Left forelimb (tissue), 1 donor: Measurements from ENCODE around the gene ASB5.

Experiments used
- DNase-seq: peaks from one replicate; pipeline ENCODE4 v3.0.0-alpha.2; 2018; ENCODE audit warnings: low spot score

Gene ASB5

DNA sequence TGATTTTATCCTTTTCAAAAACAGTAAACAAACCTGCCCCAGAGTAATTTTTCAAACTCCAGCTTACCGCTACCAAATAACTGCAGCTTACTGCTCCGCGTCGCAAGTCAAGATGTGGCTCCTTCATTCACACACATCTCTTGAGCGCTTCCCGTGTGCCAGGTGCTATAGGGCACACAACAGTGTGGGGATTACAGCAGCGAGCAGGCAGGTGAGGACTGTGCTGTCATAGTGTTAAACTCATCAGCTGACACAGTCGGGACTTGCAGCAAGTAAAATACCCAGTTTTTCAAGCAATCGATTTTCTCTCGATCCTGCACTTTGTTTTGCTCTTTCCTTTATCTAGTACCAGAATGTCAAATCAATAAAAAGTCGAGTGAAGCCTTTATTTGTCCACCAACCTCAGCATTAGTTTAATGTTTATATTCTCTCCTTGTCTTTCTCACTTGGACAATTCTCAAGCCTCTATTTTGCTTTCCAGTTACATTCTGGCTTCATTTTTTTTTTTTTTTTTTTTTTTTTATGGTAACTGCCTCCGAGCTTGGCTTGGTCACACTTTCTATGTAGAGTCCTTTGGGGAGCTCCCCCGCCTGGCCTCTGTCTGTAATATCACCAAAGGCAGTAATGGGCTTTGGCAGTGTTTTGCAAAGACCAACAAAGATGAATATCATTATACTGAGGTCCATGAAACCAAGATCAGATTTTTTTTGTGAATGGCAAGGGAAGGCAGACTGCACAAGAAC, 8.3 kb upstream of the ASB5 start:
- no peak for DNase-seq

DNA sequence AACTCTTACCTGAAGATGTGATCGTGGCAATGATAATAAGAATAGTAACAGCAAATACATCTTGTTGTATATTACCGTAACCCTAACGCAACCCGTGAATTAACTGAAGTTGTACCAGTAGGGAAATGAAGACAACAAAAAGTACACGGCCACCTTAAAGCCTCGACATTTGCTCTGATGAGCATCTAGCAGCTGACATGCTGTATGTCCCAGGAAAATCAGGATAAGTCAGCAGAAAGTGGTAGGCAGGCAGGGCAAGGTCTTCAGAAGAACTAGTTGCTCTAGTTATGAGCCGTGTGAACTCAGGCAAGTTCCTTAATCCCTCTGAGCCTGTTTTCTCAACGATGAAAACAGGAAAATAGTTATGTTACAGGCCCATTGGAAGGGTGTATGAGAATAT, 7.7 kb upstream of the ASB5 start:
- DNase-seq: no peak

DNA sequence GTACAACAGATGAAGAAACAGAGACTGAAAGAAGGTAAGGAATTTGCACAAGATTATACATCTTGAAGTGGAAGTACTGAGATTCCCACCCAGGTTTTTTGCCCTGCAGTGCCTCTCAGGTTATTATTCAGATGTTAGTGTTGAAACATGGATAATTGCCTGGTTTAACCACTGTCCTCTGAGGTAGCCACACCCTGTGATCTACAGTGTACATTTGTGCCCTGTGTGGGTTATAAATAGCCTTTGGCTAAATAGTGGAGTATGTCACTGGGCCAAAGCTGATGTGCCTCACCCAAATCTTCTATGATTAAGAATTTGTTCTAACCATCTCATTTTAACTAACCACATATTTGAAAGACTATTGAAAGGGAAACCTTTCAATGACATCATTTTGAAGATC, 5.4 kb upstream of the ASB5 start:
- DNase-seq: no peak

DNA sequence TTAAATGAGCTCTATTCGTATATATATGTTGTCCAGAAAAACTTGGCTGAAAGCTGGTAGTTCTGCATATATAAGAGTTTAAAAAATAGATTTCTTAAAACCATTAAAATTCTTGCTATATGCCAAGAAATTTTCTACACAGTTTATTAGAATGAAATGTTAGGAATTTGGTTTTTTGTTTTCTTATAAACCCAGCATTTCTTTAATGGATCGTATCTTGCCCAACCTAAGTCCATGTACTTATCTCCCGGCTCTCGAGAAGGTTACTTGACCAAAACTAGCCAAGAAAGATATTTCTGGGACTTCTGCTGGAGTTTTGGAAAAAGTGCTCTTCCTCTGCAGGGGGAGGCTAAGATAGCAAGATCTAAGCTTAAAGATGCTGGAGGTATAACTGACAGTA, 4.7 kb upstream of the ASB5 start:
- no peak for DNase-seq

DNA sequence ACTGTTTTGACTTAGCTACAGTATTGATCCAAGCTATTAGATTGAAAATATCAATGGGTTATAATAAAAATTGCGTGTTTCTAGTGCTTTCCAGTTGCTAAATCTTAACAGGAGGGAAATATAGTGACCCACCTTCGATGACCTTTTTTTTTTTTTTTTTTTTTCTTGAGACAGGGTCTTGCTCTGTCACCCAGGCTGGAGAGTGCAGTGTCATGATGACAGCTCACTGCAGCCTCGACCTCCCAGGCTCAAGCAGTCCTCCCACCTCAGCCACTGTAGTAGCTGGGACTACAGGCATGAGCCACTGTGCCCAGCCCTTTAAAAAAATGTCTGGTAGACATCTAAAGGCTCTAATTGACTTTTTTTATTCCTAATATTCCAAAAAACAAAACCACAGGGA, 3.8 kb upstream of the ASB5 start:
- no peak for DNase-seq

DNA sequence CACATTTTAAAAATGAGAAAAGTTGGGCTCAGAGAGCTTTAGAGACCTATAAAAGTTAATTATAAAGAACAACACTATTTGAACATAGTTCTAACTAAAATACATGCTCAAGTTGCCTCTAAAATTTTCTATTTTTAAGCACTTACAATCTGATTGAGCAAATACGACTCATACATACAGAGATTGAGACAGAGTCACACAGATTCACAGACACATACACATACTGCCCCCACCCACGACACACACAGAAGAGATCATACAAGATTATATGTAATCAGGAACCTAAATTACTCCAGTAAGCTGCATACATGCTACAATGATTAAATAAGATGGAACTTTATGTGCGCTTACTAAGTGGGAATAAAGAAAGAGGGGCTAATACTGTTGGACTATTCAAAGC, 2.7 kb upstream of the ASB5 start:
- no peak for DNase-seq

DNA sequence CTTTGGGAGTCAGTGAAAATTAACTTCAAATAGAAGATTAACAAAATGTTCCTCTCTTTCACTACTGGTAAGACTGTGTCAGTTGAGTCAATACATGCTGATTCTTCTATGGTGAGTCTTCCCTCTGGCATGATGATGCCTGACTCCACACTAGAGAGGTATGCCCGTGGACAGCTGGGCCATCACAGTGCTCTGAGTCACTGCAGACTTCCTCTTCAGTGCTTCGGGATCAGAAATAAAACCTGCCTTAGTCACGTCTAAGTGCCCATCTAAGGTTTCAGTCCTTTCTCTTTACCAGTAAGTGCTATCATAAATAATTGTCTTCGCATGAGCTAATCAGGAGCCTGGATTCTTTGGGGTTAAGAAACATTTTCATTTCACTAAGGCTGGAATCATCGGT, 1.6 kb upstream of the ASB5 start:
- no peak for DNase-seq

DNA sequence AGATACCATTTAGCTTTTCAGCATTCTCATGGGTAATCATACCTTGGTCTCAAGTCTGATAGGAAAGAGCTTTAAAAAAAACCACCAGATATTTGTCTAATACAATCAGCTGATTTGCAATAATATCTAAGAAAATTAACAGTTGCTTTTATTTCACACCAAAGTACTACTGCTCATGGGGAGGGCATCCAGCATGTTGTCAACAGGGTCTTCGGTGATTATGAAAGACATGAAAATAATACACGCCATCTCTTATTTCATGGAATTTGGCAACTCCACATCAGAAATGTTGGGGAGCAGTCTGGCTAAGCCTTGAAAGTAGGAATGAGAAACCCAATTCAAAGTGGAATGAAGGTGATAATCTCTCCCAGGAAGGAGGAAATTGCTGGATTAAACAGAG, 3.0 kb downstream of the ASB5 start:
- DNase-seq: no peak

DNA sequence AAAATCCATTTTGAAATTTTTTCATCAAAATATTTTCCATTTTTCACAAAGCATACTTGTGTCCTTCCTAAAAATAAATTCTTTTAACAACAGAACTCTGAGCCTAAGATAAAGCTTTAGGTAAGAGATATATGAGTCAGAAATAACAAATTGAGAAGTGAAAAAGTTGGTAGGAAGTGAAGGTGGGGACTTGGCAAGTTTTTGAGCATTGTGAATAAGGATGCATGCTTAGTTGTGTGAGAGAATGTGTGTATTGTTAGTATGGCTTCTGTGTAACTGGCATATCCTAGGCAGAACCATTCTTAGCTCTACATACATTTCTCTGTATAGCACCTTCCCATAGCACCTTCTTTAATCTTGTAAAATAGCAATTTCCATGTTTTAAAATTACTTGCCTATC, 6.8 kb downstream of the ASB5 start:
- no peak for DNase-seq

DNA sequence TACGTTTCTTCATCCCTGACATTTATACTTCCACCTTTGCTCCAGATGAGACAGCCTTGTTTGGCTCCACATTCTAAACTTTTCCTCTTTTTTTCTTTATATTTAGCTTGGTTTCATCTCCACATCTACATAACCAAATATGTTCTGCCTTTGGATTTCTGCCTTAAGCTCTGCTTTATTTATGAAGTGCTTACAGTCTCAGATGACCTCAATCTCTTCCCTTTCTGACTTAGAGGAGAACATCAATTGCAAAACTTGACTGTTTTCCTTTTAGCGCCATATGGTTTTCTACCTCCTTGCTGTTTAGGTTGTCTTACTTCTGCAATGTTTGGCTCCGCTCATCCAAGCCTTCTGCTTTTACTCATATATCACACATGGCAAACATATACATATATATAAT, 7.5 kb downstream of the ASB5 start:
- no peak for DNase-seq

DNA sequence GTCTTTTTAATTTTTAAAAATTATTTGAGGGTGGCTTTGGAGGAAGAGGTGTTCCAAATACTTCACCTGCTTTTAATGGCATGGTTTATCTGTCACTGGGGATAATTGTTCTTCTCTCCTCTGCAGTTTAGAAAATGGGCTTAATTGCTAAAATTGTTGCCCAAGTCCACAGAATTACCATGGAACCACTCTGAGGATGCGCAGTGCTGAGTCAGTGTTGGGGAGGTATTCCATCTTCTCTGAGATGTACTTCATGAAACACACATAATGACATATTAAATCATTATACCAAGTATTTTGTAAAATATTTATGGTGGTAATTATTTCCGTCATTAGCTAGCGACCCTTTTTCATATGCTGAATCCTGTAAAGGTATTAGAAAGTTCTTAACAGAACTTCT, 8.0 kb downstream of the ASB5 start:
- no peak for DNase-seq

DNA sequence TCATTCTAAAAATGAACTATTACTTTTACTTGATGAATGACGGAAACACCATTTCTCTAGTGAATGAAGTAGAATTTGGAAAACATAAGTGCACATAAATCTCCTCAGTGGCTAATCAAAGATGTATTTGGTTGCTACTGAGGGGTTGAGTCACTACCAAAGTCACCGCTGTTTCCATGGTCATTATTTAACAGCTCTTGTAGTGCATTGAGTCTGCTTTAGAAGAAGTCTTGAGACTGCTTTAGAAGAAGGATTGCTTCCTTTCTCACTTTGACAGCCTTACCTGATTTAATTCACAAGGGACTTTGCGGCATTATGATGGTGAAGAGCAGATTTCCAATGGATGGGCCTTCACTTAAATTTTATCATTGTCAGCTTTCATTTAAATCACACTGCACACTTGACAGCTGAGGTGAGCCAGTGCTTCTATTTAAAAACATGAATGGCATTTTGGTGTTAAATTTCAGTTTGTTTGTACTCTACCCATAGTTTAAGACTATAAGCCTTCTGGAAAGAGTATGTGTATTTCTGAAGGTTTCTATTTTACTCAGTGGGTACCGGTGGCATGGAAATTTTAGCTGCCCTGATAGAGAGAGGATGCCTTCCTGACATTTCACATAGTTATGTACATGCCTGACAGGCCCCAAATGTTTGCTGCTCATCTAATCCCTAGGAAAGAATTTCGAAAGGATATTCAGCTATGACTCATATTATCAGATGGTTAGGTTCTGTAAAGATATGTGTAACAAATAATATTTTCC, 9.5 kb downstream of the ASB5 start:
- no peak for DNase-seq

DNA sequence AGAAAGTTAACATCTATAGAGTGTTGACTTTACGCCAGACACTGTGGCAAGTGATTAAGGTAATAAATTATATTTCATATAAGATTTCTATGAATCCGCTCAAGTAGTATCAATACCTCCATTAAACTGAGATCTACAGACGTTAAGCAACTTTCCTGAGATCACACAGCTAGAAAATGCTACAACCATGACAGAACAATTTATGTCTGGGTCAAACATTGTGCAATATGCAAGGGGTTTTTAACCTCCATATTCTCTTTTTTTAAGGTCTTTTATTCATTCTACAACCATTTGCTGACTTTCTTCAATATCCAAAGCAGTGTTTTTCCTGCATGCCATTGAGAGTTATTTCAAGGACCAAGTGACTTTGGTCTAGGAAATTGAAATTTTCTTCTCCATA, 10.9 kb downstream of the ASB5 start:
- DNase-seq: no peak

DNA sequence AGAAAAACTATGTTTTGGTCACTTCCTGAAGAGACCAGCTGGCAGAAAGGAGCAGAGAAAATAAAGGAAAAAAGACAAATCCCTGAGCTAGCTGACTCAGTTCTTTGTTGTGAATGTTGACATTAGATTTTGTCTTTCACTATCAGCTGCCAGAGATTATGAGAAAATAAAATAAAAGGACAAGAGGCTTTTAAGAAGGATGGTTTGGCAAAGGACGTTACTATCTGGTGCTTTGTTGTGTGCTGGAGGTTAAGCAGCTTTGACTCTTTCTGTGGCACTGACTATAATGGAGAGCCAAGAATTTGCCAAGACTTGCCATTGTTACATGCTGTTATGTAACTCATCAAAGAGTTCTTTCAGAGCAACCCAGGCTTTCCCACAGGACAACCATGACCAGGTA, 12.1 kb downstream of the ASB5 start:
- DNase-seq: no peak

DNA sequence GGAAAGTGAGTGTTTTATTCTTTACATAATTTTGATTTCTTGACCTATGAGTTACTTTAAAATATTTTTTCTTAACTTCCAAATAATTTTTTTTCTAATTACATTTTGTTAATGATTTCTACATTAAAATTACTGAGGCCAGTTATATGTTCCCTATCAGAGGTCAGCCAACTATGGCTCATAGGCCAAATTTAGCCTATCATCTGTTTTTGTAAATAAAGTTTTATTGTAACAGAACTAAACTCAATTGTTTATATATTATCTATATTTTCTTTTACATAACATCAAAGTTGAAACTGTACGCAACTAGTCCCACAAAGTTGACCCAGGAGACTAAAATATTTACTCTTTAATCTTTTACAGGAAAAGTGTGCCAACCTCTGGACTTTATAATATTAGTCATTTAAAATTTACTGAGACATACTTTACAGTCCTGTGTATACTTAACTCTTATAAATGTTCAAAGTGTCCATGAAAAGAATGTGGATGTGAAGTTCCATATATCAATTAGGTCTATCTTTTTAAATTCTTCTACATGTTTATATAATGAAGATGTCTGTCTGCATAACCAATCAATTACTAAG, 26.2 kb downstream of the ASB5 start:
- DNase-seq: no peak

DNA sequence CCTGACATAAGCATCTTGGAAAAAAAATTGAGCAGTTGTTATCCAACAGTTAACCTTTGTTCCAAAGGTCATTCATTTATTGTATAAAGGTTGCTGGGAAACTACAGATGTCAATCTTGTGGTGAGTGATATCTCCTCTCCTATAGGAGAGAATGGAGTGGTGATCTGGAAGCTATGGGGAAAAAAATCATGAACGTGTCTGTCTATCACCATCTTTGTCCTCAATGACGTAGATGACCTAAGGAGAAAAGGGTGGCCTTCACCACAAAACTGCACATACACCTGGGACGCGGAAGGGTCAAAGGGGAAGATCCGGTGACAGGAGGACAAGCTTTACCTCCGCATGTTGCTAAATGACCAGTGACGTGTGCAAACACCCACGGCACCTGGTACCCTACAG, 27.3 kb downstream of the ASB5 start:
- DNase-seq: no peak

DNA sequence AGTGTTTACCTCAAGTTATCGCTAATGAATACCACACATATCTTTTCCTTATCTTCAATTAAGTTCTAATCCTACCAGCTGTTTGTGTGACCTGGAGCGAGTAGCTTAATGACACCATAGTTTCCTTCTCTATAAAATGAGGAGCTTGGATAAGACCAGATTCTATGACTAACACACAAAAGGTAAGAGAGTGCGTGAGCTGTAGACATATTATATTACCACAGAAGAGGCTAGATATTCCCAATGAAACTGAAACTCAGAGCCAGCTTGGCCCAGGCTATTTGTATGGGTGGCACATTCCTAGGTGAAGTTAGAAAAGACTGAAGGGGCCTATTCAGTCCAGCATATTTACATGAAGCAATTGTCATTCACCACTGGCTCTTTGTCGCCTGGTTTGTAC, 30.2 kb downstream of the ASB5 start:
- DNase-seq: no peak

DNA sequence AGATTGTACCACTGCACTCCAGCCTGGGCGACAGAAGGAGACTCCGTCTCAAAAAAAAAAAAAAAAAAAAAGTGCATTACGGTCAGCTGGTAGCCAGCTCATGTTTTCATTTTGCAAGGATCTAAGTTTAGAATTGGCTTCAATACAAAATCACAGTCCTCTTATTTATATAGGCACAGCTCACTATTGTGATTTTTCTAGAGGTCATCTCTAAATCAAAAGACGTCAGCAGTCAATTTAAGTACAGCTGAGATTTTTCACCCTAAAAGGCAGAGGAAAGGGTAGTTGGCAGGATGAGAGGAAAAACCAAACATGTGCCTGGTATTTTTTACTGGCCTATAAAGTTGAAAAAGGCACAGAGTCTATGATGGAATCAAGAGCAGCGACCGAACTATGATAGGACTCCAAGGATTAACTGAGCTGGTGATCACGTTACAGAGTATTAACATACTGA, 30.8 kb downstream of the ASB5 start:
- DNase-seq: no peak

DNA sequence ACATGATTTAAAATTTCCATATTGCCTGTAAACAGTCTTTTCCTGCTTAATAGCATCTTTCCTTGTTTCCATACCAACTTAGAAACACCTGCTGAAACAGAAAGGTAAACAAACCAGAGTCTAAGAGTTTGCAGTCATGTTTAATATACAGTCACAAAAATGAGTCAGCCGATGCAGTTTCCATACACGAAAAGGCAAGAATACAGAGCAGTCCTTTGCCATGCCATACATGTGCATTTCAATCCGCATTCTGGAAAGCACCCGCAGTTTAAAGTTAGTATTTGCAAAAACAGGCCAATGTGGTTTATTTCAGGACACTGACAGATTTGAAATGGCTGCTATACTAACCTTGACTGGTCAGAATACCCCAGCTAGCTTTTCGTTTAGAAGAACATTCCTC, 32.1 kb downstream of the ASB5 start:
- DNase-seq: no peak

DNA sequence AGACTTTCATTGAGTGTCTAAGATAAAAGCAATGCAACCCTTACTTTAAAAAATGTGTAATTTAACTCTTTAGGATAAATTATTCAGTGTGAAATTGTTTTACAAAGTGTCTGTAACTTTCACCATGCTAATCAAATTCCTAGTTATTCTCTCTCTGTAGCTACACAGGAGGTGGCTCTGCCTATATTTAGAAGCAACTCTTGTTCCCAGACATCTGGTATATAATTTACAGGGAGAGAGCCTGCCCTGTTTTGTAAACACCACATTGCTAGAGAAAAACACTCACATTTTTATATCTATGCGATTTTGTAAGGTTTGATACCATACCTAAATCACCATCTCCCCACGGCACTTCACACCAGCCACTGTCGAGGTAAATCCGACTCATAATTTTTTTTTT, 38.2 kb downstream of the ASB5 start:
- DNase-seq: no peak

DNA sequence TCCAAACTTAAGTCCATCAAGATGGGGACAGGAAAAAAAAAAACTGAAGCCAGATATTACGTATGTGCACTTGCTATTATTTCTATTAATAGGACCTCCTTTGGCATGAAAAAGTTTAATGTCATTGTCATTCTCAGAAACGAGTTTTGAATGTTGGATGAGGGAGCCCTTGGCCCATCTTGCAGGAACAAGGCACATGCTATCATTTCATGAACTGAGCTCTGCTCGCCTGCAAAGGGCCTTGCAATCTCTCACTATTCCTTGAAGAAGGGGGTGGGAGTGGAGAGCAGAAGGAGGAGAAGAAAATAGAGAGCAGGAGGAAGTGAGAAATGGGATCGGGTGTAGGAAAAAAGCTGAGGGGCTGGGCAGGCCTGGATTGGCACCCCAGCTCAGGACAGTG, 39.4 kb downstream of the ASB5 start:
- DNase-seq: no peak

DNA sequence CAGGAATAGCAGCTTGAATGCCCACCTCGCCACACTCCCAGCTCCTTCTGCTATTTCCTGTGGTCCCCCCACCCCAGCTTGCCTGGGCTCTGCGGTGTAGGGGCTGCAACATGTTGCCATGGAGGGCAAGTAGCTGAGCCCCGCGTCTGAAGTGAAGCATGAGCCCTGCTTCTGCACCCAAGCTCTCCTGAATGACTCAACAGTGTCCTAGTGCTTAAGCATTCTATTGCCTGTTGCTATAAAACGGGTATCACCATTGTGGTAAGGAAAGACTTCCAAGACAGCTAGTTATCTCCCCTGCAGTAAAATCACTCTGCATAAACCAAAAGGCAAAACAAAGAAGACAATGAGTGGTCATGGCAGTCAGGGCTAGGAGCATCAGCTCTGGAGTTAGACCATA, 42.3 kb downstream of the ASB5 start:
- no peak for DNase-seq

DNA sequence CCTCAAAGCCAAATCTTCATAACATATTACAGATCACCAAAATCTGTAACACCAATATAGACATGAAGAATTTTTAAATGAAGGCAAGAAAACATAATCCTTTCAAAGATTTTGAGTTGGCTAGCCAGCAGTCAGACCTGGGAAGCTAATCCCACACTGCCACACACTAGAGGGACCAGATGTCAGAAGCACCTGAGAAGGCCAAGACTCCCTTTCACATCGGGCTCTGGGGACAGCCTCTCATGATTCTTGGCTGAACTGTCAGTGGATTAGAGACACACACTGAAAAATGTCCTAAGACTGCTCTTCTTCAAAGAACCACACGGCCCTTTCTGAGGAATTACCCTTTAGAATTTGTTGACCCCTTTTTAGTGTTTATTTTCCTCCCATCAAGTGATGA, 45.5 kb downstream of the ASB5 start:
- DNase-seq: no peak

DNA sequence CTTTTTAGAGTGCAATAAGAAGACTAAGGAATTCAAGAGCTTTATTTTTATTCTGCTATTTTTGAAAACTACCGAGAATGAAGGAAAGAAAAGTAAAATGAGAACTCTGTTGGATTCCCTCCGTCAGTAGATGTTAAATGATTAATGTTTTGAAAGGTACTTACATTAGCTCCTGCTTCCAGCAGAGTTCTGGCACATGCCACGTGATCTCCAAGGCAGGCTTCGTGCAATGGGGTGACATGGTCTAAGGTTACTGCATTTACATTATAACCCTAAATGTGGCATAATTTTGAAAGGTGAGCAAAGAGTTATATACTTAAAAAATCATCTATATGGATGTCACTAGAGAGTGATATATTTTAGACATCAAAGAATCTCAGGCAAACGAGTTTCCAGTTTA, 46.9 kb downstream of the ASB5 start:
- DNase-seq: no peak
